GM12872 (cell line): ENCODE results near the gene FOXJ3.

ENCODE experiments used
- TF ChIP-seq, protein P1 (sequence below): IDR thresholded peaks from 3 replicates; pipeline ENCODE4 v1.5.1; 2011; ENCODE audit warnings: low read depth, mild to moderate bottlenecking, low read length, moderate library complexity; ENCODE audit not compliant: insufficient read depth

The FOXJ3 gene

DNA sequence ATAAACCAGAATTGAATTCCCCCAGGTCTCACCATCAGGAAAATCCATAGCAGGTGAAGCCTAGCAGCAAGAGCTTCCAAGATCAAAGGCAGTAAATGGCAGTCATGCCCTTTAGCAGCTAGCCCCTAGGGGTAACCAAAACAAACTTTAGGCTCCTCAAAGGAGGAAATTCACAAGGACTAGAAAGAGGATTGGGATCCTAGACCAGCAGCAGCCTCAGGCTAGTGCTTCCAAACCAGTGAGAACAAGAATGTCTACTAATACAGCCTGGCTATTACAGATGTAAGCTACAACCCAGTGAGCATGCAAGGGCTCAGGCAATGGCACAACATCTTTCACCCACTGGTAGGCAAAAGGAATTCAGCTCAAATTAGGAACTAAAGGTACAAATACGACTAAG, 34.4 kb upstream of the FOXJ3 start:
- TF ChIP-seq, protein P1, sequence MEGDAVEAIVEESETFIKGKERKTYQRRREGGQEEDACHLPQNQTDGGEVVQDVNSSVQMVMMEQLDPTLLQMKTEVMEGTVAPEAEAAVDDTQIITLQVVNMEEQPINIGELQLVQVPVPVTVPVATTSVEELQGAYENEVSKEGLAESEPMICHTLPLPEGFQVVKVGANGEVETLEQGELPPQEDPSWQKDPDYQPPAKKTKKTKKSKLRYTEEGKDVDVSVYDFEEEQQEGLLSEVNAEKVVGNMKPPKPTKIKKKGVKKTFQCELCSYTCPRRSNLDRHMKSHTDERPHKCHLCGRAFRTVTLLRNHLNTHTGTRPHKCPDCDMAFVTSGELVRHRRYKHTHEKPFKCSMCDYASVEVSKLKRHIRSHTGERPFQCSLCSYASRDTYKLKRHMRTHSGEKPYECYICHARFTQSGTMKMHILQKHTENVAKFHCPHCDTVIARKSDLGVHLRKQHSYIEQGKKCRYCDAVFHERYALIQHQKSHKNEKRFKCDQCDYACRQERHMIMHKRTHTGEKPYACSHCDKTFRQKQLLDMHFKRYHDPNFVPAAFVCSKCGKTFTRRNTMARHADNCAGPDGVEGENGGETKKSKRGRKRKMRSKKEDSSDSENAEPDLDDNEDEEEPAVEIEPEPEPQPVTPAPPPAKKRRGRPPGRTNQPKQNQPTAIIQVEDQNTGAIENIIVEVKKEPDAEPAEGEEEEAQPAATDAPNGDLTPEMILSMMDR, result no peak

DNA sequence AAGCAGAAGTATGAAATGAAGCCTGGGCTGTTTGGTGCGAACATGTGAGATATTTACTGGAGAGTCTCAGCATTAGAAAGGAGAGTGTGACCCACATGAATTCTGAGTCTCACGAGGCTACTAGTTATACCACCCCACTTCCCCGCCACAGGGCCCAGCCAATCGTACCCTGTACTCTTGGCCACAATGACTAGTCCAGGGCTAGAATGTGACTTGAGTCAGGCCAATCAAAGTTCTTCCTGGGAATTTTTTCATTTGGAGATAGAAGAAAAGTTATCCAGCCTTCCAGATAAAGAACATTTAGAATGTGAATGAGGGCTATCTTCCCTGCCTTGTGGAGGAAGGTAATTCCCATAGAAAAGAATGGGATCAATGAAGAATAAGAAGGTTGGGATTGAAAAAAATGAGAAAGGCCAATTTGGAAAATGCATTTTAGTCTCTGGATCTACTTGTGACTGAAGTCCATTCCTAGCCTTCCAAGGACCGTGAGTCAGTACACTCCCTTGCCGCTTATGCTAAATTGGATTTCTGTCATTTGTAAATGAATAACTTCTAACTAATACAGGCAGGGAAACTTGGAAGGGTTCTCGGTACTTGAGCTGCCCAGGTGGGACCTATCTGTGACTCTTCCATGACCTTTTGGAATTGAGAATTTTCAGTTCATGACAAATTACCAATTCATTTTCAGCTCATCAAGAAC, 33.2 kb upstream of the FOXJ3 start:
- TF ChIP-seq, protein P1, result no peak

DNA sequence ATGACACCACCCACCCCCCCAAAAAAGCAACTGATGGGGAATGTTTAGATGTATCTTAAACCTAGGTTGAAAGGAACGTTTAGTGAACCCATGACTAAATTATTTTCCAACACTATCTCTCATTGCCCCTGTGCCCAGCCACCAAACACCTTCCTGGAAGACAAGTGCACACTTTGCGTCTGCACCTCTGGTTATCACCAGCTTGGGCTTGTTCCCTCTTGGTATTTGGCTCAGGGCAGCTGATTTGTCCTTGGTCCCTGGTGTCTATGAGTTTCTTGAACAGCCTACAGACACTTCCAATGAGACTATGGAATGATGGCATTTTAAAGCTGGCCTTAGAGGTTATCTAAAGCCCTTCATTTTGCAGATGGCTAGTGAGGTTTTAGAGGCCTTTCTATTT, 30.1 kb upstream of the FOXJ3 start:
- TF ChIP-seq, protein P1, result no peak

DNA sequence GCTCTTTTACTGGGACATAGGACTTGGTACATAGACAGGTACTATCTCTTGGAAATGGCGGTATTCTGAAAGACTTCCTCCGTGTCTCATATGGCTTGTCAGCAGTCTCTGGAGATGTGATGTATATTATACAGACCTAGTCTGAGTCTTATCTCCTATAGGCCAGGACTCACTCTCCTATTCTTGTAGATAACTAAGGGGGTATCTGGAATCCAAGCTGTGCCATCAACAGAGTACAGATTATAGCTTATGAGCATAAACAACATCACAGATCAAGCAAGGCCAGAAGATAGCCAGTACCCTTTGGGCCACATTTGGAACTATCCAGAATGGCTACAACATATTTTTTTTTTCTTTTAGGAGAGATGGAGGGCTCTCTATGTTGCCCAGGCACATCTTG, 29.5 kb upstream of the FOXJ3 start:
- TF ChIP-seq, protein P1, result no peak

DNA sequence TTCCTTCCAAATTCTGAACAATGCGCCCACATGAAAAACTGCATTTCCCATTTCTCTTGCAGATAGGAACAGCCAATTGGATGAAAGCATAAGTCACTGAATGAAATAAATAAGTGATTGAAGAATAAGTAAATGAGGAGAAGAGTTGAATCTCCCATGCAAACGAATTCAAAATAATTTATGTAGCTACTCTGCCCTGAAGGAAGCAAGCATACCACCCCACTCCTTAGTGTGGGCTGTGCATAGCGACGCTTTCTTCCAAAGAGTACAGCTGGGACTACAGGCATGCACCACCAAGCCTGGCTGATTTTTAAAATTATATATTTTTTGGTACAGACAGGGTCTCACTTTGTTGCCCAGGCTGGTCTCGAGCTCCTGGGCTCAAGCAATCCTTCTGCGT, 29.1 kb upstream of the FOXJ3 start:
- TF ChIP-seq, protein P1, result no peak

DNA sequence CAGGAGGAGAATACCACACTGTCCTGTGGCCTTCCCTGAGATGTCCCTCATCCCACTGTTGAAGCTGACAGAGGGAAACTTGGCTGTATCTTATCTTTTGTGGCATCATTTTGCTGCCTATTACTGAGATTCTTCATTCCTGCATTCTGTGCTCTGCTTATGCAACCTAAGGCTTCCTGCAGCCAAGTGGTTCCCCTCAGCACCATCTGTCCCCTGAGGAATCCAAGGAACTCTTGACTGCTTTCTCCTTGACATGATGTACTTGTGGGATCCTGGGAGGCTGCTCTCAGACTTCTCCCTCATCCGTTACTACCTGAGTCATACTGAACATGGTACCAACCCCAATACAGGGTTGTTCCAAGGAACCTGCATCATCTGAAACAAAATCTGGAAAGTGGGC, 24.4 kb upstream of the FOXJ3 start:
- TF ChIP-seq, protein P1, result no peak

DNA sequence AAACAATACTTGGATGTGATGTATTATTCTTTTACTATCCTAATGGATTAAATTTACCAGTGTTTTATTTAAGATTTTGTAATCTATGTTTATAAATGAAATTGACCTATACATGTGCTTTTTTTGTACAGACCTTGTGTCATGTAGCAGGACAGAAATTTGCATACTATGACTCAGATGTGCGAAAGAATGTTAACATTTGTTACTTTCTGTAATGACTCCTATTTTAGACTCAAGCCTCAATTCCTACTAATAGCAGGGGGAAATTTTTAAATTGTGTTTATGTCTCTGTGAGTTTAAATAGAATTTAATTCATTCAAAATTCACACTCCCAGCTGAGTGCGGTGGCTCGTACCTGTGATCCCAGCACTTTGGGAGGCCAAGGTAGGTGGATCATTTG, 23.8 kb upstream of the FOXJ3 start:
- TF ChIP-seq, protein P1, result no peak
